ENCODE results near the gene EML6. TPM values are rescaled to one million over a fixed set of nuclear protein-coding genes. Genes with fewer than 3 reads are reported as not detected.

Gene EML6
- total RNA-seq, 2 experiments from 2014 or later, result 0.96 to 1.2 TPM

DNA sequence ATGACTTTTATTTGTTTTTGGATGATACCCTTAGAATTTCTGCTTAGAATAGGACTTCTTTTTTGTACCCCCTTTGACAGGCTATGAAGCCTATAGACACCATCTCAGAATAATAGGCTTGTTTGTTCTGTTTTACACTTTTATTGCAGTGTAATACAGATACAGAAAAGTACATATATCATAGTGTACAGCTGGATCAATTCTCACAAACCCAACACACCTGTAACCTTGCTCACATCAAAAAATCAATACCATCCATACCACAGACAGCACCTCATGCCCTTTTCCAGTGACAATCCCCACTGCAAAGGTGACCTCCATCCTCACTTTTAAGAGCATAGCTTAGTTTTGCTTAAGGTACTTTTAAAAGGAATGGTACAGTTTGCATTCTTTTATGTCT lies 14.8 kb downstream of the EML6 start:
- ChIA-PET POLR2A (no interaction called here), CTCF (no interaction called here)
- Mint-ChIP-seq H3K4me3 (no peak overlapping the region), H3K4me1 (no peaks in the 10 kb centered on the region), H3K27ac (no peak overlapping the region), H3K36me3 (ENCODE audit: low read depth) (no peaks in the 10 kb centered on the region), H3K9me3 (no peaks in the 10 kb centered on the region), H3K27me3 (peaks cover 8% of the 10 kb centered on the region)
- DNase-seq, result no peak

GRCh38 chr2:54740333-54740732 lies 16.9 kb downstream of the EML6 start:
- DNase-seq, result no peak
- ChIA-PET CTCF (interaction anchor here (1.2 kb wide), 1 partner anchor 36 kb away, joined by 3 read pairs; no protein-coding TSS in a partner anchor), POLR2A (no interaction called here)
- Mint-ChIP-seq H3K9me3 (no peaks in the 10 kb centered on the region), H3K27ac (no peak overlapping the region), H3K4me3 (no peak overlapping the region), H3K27me3 (peaks cover 3% of the 10 kb centered on the region), H3K36me3 (ENCODE audit: low read depth) (no peaks in the 10 kb centered on the region), H3K4me1 (no peaks in the 10 kb centered on the region)

DNA sequence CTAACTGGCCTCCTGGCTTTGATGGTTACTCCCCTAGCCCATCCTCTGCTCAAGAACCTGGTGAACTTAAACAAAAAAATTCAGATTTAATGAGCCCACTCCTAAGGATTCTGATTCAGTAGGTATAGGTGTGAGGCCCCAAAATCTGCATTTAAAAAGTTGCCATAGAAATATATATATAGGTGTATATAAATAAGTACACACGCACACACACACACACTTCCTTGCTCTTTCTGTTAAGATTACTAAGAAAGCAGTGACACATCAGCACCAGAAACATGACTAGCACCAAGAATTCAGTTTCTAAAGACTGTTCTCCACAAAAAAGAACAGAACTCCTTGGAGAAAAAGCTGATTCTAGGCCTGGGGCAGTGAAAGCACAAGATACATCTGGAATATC lies 17.8 kb downstream of the EML6 start:
- Mint-ChIP-seq H3K4me3 (no peak overlapping the region), H3K36me3 (ENCODE audit: low read depth) (no peaks in the 10 kb centered on the region), H3K9me3 (no peaks in the 10 kb centered on the region), H3K4me1 (no peaks in the 10 kb centered on the region), H3K27me3 (peaks cover 3% of the 10 kb centered on the region), H3K27ac (no peak overlapping the region)
- DNase-seq, result no peak
- ChIA-PET CTCF (interaction anchor here (0.8 to 1.2 kb wide), 3 partner anchors 9 to 37 kb away, joined by 3 read pairs; no protein-coding TSS in a partner anchor), POLR2A (no interaction called here)

DNA sequence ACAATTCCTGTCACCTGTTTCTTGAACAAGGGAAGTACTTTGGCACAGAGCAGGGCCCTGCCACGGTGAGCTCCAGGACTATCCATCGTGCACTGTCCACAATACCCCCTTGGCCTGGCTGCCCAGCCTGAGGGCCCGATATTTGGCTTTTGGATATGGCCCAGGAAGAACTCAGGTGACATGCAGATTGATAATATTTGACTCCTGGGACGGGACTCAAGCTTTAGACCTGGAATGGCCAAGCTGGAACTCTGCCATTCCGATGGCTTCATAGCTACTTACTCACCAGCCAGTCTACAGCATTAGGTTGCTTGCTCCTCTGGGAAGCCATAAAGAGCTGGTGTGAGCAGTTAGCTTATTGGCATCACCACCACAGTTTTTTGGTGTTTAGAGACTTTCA lies 26.6 kb downstream of the EML6 start:
- no peak for DNase-seq
- no peaks in the 10 kb centered on the region for H3K27me3 Mint-ChIP-seq
- no peaks in the 10 kb centered on the region for H3K36me3 Mint-ChIP-seq (ENCODE audit: low read depth)
- no peaks in the 10 kb centered on the region for H3K9me3 Mint-ChIP-seq
- H3K27ac Mint-ChIP-seq, result no peak overlapping the region
- CTCF ChIA-PET, result interaction anchor here (0.9 to 1.1 kb wide), 2 partner anchors 8 to 345 kb away, joined by 3 read pairs; no protein-coding TSS in a partner anchor
- POLR2A ChIA-PET, result no interaction called here
- H3K4me1 Mint-ChIP-seq, result no peaks in the 10 kb centered on the region
- H3K4me3 Mint-ChIP-seq, result no peak overlapping the region

DNA sequence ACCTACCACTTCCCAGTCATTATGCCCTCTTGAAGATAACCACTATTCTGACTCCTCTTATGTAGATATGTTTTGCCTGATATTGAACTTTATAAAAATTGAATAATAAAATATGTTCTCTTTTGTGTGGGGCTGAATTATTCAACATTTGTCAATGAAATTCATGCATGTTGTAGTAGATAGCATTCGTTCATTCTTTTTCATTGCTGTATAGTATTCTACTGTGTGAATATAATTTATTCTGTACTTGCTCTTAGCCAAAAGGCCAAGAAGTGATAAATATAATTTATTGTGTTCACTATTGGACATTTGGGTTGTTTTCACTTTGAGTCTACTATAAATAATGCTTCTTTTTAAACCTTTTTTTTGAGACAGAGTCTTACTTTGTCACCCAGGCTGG lies 29.0 kb downstream of the EML6 start:
- peaks cover 4% of the 10 kb centered on the region for H3K27me3 Mint-ChIP-seq
- no peaks in the 10 kb centered on the region for H3K4me1 Mint-ChIP-seq
- ChIA-PET POLR2A (no interaction called here), CTCF (no interaction called here)
- DNase-seq, result no peak
- H3K27ac Mint-ChIP-seq, result no peak overlapping the region
- no peaks in the 10 kb centered on the region for H3K9me3 Mint-ChIP-seq
- H3K4me3 Mint-ChIP-seq, result no peak overlapping the region
- no peaks in the 10 kb centered on the region for H3K36me3 Mint-ChIP-seq (ENCODE audit: low read depth)

DNA sequence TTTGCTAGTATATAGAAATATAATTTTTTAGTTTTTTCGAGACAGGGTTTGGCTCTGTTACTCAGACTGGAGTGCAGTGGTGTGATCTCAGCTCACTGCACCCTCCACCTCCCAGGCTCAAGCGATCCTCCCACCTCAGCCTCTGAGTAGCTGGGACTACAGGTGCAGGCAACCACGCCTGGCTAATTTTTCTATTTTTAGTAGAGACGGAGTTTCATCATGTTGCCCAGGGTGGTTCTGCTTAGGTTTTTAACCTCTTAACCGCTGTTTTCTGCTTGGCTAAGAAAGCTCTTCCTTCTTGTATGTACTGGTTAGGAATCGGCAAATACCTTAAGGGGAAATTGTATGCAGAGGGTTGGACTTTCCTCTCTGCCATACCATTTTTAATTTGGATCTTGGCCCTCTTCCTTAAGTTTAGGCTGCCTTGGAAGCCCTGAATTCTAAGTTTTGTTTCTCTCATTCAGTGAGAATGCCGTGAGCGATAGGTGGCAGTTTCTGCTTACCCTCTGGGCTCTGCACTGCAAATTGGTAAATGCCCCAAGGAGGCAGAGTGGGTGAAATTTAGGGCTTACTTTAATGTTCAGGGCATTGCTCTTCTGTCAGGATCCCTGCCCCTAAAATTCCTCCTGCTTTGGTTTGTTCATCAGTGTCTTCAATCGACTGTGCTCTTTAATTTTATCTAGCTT lies 32.3 kb downstream of the EML6 start:
- Mint-ChIP-seq H3K36me3 (ENCODE audit: low read depth) (no peaks in the 10 kb centered on the region), H3K9me3 (no peaks in the 10 kb centered on the region), H3K27me3 (peaks cover 10% of the 10 kb centered on the region), H3K4me3 (no peak overlapping the region), H3K27ac (no peak overlapping the region), H3K4me1 (peaks cover 2% of the 10 kb centered on the region)
- ChIA-PET POLR2A (no interaction called here), CTCF (no interaction called here)
- no peak for DNase-seq

DNA sequence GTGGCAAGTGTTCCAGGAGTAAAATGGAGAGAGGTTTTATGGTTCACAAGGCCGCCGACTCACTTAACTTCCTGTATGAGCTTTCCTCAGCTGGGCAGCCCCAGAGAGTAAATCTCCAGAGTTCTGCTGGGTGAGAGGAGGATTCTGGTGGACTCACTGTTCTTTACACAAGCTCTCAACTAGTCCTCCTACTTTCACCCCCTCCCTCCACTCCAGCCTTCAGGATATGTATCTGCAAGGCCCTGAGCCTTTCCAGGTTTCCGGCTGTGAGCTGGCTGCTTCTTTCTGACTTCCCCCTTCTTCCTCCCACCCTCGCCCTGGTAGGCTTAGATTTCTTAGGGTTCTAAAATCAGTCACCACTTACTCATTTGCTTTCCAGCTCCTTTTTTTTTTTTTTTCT lies 34.0 kb downstream of the EML6 start:
- Mint-ChIP-seq H3K4me3 (no peak overlapping the region), H3K4me1 (peaks cover 2% of the 10 kb centered on the region), H3K9me3 (no peaks in the 10 kb centered on the region), H3K27me3 (peaks cover 10% of the 10 kb centered on the region), H3K36me3 (ENCODE audit: low read depth) (no peaks in the 10 kb centered on the region), H3K27ac (no peak overlapping the region)
- ChIA-PET POLR2A (no interaction called here), CTCF (interaction anchor here (0.6 kb wide), 1 partner anchor 133 kb away, joined by 3 read pairs; no protein-coding TSS in a partner anchor)
- DNase-seq, result no peak

GRCh38 chr2:54758951-54759350 lies 35.5 kb downstream of the EML6 start:
- H3K9me3 Mint-ChIP-seq, result no peaks in the 10 kb centered on the region
- ChIA-PET POLR2A (no interaction called here), CTCF (interaction anchor here (0.9 kb wide), 1 partner anchor 34 kb away, joined by 3 read pairs; no protein-coding TSS in a partner anchor)
- peaks cover 2% of the 10 kb centered on the region for H3K4me1 Mint-ChIP-seq
- H3K36me3 Mint-ChIP-seq (ENCODE audit: low read depth), result no peaks in the 10 kb centered on the region
- H3K27ac Mint-ChIP-seq, result no peak overlapping the region
- H3K4me3 Mint-ChIP-seq, result no peak overlapping the region
- H3K27me3 Mint-ChIP-seq, result peaks cover 11% of the 10 kb centered on the region
- no peak for DNase-seq

DNA sequence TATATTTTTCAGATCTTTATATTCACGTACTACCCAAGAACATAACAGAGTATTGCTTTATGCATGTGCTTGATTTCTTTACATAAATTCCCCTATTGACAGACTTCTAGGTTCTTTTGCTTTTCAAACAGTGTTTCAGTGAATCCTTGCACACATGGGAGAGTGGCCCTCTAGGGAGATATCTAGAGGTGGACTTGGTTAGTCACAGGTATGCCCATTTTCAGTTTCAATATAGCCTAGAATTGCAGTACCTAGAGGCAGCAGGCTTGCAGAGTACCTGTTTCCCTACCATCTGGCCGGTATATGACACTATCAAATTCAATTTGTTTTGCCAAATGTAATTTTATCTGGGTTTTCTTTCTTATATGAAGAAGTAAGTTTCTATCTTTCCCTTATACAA lies 36.8 kb downstream of the EML6 start:
- POLR2A ChIA-PET, result no interaction called here
- H3K36me3 Mint-ChIP-seq (ENCODE audit: low read depth), result no peaks in the 10 kb centered on the region
- CTCF ChIA-PET, result no interaction called here

DNA sequence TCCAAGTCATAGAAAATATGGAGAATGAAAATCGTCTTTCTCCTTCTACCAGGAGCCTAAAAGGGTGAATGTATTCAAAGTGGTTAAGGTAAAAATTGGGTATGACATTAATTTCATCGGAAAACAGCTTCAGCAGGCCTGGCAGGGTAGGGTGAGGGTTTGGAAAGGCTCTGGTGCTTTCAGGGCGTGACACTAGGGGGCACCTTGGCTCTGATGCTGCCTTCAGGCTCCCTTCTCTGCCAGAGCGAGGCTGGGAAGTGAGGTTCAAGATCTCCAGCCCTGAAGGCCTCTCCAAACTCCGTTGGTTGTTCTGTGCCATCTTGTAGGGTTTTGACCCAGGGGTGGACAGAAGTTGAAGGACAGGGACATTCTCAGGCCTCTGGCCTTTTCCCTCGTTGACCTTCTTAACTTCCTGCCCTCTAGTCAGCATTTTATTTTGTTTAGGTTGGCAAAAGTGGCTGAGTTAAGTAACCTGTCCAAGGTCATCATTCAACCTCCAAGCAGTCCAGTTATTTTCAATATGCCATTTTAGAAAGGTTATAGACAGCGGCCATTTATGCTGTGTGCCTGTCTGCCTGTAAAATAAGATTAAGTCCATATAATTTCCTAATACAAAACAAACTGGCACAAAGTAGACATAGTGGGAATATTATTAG lies 40.3 kb downstream of the EML6 start:
- no peaks in the 10 kb centered on the region for H3K36me3 Mint-ChIP-seq (ENCODE audit: low read depth)
- peaks cover 7% of the 10 kb centered on the region for H3K27me3 Mint-ChIP-seq
- CTCF ChIA-PET, result no interaction called here
- no peaks in the 10 kb centered on the region for H3K9me3 Mint-ChIP-seq
- peaks cover 9% of the 10 kb centered on the region for H3K4me1 Mint-ChIP-seq
- POLR2A ChIA-PET, result no interaction called here
- DNase-seq, result peak; percentile 11
- no peak overlapping the region for H3K27ac Mint-ChIP-seq
- no peak overlapping the region for H3K4me3 Mint-ChIP-seq

More for the DNA sequence above, 36.8 kb downstream of the EML6 start:
- Mint-ChIP-seq H3K27me3 (peaks cover 9% of the 10 kb centered on the region), H3K27ac (no peak overlapping the region), H3K9me3 (no peaks in the 10 kb centered on the region), H3K4me3 (no peak overlapping the region), H3K4me1 (peaks cover 2% of the 10 kb centered on the region)
- no peak for DNase-seq

DNA sequence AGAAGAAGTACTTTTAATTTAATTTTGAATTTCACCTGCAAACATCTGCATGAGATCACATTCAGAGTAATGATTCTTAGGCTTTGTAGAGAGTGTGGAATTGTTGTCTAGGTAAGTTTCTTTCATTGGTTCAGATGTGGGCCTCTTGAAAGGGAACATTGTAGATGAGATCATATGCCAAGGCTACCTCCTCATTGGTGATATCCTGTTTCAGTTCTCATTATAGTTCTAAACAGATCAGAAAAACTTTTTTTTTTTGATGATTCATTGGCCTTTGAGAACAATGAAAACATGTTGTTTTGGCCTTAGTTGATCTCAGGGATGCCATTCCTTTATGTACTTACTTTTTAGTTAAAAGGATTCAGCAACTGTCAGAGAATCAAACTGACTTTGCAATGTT lies 44.5 kb downstream of the EML6 start:
- Mint-ChIP-seq H3K27me3 (peaks cover under 1% of the 10 kb centered on the region), H3K4me1 (peaks cover 9% of the 10 kb centered on the region), H3K4me3 (no peak overlapping the region), H3K27ac (no peak overlapping the region), H3K9me3 (no peaks in the 10 kb centered on the region), H3K36me3 (ENCODE audit: low read depth) (no peaks in the 10 kb centered on the region)
- ChIA-PET POLR2A (no interaction called here), CTCF (no interaction called here)
- no peak for DNase-seq

GRCh38 chr2:54768772-54769428 lies 45.4 kb downstream of the EML6 start:
- POLR2A ChIA-PET, result no interaction called here
- Mint-ChIP-seq H3K27ac (no peak overlapping the region), H3K9me3 (no peaks in the 10 kb centered on the region), H3K4me1 (peaks cover 9% of the 10 kb centered on the region), H3K36me3 (ENCODE audit: low read depth) (no peaks in the 10 kb centered on the region), H3K27me3 (no peaks in the 10 kb centered on the region), H3K4me3 (no peak overlapping the region)
- no peak for DNase-seq
- CTCF ChIA-PET, result no interaction called here

GRCh38 chr2:54770211-54770610 lies 46.7 kb downstream of the EML6 start:
- Mint-ChIP-seq H3K27me3 (no peaks in the 10 kb centered on the region), H3K4me1 (peaks cover 9% of the 10 kb centered on the region), H3K27ac (no peak overlapping the region), H3K4me3 (no peak overlapping the region), H3K36me3 (ENCODE audit: low read depth) (no peaks in the 10 kb centered on the region), H3K9me3 (peaks cover 2% of the 10 kb centered on the region)
- ChIA-PET CTCF (no interaction called here), POLR2A (no interaction called here)
- DNase-seq, result no peak

All from activated CD4-positive, alpha-beta T cell treated with anti-CD3 and anti-CD28 coated beads, Interleukin-2, amount 10 ng/mL, durations not matched to agents 7 days and 5 days (primary cell).